ENCODE data around the gene PPP3CA.

Gene PPP3CA

GRCh38 chr4:101291198-101291597 lies 56.1 kb downstream of the PPP3CA start:
- Mint-ChIP-seq H3K27ac (no peak overlapping the region), H3K4me1 (peaks cover 42% of the 10 kb centered on the region), H3K9me3 (no peaks in the 10 kb centered on the region), H3K27me3 (ENCODE audit: low read depth, poor library complexity) (no peaks in the 10 kb centered on the region), H3K36me3 (ENCODE audit: low read depth) (no peaks in the 10 kb centered on the region), H3K4me3 (no peak overlapping the region)
- DNase-seq = no peak
- TF ChIP-seq, protein P1, sequence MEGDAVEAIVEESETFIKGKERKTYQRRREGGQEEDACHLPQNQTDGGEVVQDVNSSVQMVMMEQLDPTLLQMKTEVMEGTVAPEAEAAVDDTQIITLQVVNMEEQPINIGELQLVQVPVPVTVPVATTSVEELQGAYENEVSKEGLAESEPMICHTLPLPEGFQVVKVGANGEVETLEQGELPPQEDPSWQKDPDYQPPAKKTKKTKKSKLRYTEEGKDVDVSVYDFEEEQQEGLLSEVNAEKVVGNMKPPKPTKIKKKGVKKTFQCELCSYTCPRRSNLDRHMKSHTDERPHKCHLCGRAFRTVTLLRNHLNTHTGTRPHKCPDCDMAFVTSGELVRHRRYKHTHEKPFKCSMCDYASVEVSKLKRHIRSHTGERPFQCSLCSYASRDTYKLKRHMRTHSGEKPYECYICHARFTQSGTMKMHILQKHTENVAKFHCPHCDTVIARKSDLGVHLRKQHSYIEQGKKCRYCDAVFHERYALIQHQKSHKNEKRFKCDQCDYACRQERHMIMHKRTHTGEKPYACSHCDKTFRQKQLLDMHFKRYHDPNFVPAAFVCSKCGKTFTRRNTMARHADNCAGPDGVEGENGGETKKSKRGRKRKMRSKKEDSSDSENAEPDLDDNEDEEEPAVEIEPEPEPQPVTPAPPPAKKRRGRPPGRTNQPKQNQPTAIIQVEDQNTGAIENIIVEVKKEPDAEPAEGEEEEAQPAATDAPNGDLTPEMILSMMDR (IDR thresholded peaks at IDR 0.05) = no peak

DNA sequence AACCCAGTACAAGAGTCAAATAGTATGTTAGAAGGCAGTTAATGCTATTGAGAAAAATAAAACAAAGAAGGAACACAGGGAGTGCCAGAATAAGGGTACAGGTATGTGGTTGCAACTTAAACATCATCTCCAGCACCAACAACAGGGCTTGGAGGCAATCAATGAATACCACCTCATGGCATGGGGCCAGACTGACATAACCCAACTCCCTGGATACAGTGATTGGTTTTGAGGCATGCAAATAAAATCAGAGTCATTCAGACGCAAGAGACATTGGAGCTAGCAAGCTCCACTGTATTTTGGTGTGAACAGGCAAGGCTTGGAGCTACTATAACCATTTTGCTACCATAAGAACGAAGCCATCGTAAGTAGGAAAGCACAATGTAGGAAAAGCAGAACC lies 56.7 kb downstream of the PPP3CA start:
- Mint-ChIP-seq H3K27ac (no peak overlapping the region), H3K9me3 (no peaks in the 10 kb centered on the region), H3K36me3 (ENCODE audit: low read depth) (no peaks in the 10 kb centered on the region), H3K4me3 (no peak overlapping the region), H3K4me1 (peaks cover 42% of the 10 kb centered on the region), H3K27me3 (ENCODE audit: low read depth, poor library complexity) (no peaks in the 10 kb centered on the region)
- TF ChIP-seq, protein P1 (IDR thresholded peaks at IDR 0.05) = no peak
- no peak for DNase-seq

DNA sequence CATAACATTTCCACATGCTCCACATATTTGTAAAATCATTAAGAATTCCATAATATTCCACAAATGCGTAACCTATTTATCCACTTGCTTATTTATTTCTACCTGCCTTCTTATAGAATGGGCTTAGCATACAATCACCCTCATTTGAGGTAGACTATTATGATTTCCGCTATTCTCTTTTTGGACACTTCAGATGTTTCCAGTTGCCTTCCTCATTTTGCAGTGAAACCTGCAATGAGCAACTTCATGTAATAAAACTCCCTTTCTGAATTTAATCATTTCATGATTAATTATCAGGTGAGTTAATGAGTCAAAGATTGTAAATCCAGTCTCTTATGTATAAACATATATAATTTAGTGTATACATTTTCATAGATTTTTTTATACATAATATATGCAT lies 58.0 kb downstream of the PPP3CA start:
- H3K4me3 Mint-ChIP-seq = no peak overlapping the region
- H3K9me3 Mint-ChIP-seq = no peaks in the 10 kb centered on the region
- TF ChIP-seq, protein P1 (IDR thresholded peaks at IDR 0.05) = no peak

GRCh38 chr4:101288365-101289145 lies 58.8 kb downstream of the PPP3CA start:
- Mint-ChIP-seq H3K4me1 (peaks cover 43% of the 10 kb centered on the region), H3K4me3 (no peak overlapping the region), H3K27me3 (ENCODE audit: low read depth, poor library complexity) (no peaks in the 10 kb centered on the region), H3K27ac (no peak overlapping the region), H3K36me3 (ENCODE audit: low read depth) (no peaks in the 10 kb centered on the region), H3K9me3 (no peaks in the 10 kb centered on the region)
- TF ChIP-seq, protein P1 (IDR thresholded peaks at IDR 0.05) = no peak
- peak; percentile 3 for DNase-seq

More for the DNA sequence above, 58.0 kb downstream of the PPP3CA start:
- H3K4me1 Mint-ChIP-seq = peaks cover 42% of the 10 kb centered on the region
- no peaks in the 10 kb centered on the region for H3K27me3 Mint-ChIP-seq (ENCODE audit: low read depth, poor library complexity)
- no peak for DNase-seq
- H3K27ac Mint-ChIP-seq = no peak overlapping the region
- no peaks in the 10 kb centered on the region for H3K36me3 Mint-ChIP-seq (ENCODE audit: low read depth)

DNA sequence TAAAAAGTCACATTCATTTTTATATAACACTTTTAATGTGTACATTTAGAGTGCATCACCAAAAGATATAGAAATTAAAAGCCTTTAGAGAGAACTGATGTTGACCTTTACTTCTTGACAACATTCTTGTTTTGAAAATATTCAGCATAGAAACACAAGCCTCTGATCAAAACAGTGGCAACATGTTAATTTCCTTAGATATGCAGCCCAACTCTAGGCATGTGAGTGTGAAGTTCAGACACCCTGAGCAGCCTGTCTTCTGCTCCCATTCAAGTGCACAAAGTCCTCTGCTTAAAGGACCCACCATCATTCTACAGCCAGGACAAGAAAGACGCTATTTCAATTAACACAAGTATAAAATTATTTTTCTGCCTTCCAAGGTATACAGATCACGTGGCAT lies 60.0 kb downstream of the PPP3CA start:
- no peak for DNase-seq
- TF ChIP-seq, protein P1 (IDR thresholded peaks at IDR 0.05) = no peak
- Mint-ChIP-seq H3K4me1 (peaks cover 46% of the 10 kb centered on the region), H3K27ac (peak overlapping the region; percentile 15), H3K36me3 (ENCODE audit: low read depth) (no peaks in the 10 kb centered on the region), H3K9me3 (no peaks in the 10 kb centered on the region), H3K27me3 (ENCODE audit: low read depth, poor library complexity) (no peaks in the 10 kb centered on the region), H3K4me3 (no peak overlapping the region)

- no peak overlapping the region for H3K27ac Mint-ChIP-seq
- H3K4me1 Mint-ChIP-seq = peaks cover 41% of the 10 kb centered on the region
- no peaks in the 10 kb centered on the region for H3K27me3 Mint-ChIP-seq (ENCODE audit: low read depth, poor library complexity)
- no peaks in the 10 kb centered on the region for H3K36me3 Mint-ChIP-seq (ENCODE audit: low read depth)
- no peaks in the 10 kb centered on the region for H3K9me3 Mint-ChIP-seq
- H3K4me3 Mint-ChIP-seq = no peak overlapping the region
- no peak for DNase-seq
- TF ChIP-seq, protein P1 (IDR thresholded peaks at IDR 0.05) = no peak
These were observed 60.7 kb downstream of the PPP3CA start for GRCh38 chr4:101286663-101287062.
